HepG2 (cell line): Measurements from ENCODE around the gene AHCY. TPM values are rescaled to one million over a fixed set of nuclear protein-coding genes. Genes with fewer than 3 reads are reported as not detected.

Source experiments
- CREB1 ChIP-seq, 2 experiments: fragments of 450-650 bp in 1 of 2; IDR thresholded peaks; 2 replicates each; pipeline ENCODE4 v1.6.1; 2016 to 2017; ENCODE audit warnings: control low read depth in 1 of 2, mild to moderate bottlenecking in 1 of 2, missing compliant biosample characterization in 1 of 2, missing genetic modification characterization in 1 of 2
- FOXM1 ChIP-seq: sonication (generic); formaldehyde crosslinking; IDR thresholded peaks from 2 replicates; pipeline ENCODE4 v1.5.0; 2020; ENCODE audit warnings: missing genetic modification reagents
- GPN1 ChIP-seq: sonication (generic); formaldehyde crosslinking; IDR thresholded peaks from 2 replicates; pipeline ENCODE4 v1.5.1; 2020; ENCODE audit warnings: missing genetic modification reagents, borderline replicate concordance
- MAFG ChIP-seq: sonication (generic); formaldehyde crosslinking; IDR thresholded peaks from 2 replicates; pipeline ENCODE4 v1.5.1; 2020; ENCODE audit warnings: mild to moderate bottlenecking, missing genetic modification reagents
- MED13 ChIP-seq: sonication (generic); formaldehyde crosslinking; IDR thresholded peaks from 2 replicates; pipeline ENCODE4 v1.5.0; 2020; ENCODE audit warnings: missing genetic modification reagents
- MXI1 ChIP-seq: IDR thresholded peaks from 3 replicates; pipeline ENCODE4 v1.6.1; 2012; ENCODE audit warnings: low read depth, low read length, inconsistent platforms, borderline replicate concordance
- RBAK ChIP-seq: sonication (generic); formaldehyde crosslinking; IDR thresholded peaks from 2 replicates; pipeline ENCODE4 v1.5.1; 2020; ENCODE audit warnings: mild to moderate bottlenecking, missing genetic modification reagents
- RFX3 ChIP-seq: IDR thresholded peaks from 2 replicates; pipeline ENCODE4 v1.6.1; 2016; ENCODE audit warnings: missing biosample characterization, missing genetic modification reagents
- SNAPC2 ChIP-seq: sonication (generic); formaldehyde crosslinking; IDR thresholded peaks from 2 replicates; pipeline ENCODE4 v1.8.1; 2022; ENCODE audit warnings: mild to moderate bottlenecking, missing genetic modification reagents
- TMF1 ChIP-seq: sonication (generic); formaldehyde crosslinking; IDR thresholded peaks from 2 replicates; pipeline ENCODE4 v1.8.1; 2022; ENCODE audit warnings: low read depth, missing genetic modification reagents
- TOE1 ChIP-seq: sonication (generic); formaldehyde crosslinking; IDR thresholded peaks from 2 replicates; pipeline ENCODE4 v1.4.0; 2020; ENCODE audit warnings: mild to moderate bottlenecking, missing genetic modification reagents
- U2AF1 ChIP-seq: fragments of 200-400 bp; formaldehyde crosslinking; optimal IDR thresholded peaks from 2 replicates; pipeline ENCODE3; 2017; ENCODE audit warnings: mild to moderate bottlenecking, low read depth, low read length
- WIZ ChIP-seq: sonication (generic); formaldehyde crosslinking; IDR thresholded peaks from 2 replicates; pipeline ENCODE4 v1.5.1; 2020; ENCODE audit warnings: mild to moderate bottlenecking, missing genetic modification reagents
- ZFP36L1 ChIP-seq: sonication (generic); formaldehyde crosslinking; IDR thresholded peaks from 2 replicates; pipeline ENCODE4 v1.8.0; 2022; ENCODE audit warnings: mild to moderate bottlenecking, missing genetic modification reagents, moderate library complexity
- ZFP62 ChIP-seq: sonication (generic); formaldehyde crosslinking; IDR thresholded peaks from 2 replicates; pipeline ENCODE4 v1.4.0; 2020; ENCODE audit warnings: missing genetic modification reagents
- ZNF263 ChIP-seq: sonication (generic); formaldehyde crosslinking; IDR thresholded peaks from 2 replicates; pipeline ENCODE4 v1.4.0; 2020; ENCODE audit warnings: missing genetic modification reagents
- ZNF431 ChIP-seq: sonication (generic); formaldehyde crosslinking; IDR thresholded peaks from 2 replicates; pipeline ENCODE4 v1.9.0; 2022; ENCODE audit warnings: missing genetic modification reagents, low read depth, mild to moderate bottlenecking, borderline replicate concordance
- ZNF615 ChIP-seq: sonication (generic); formaldehyde crosslinking; IDR thresholded peaks from 2 replicates; pipeline ENCODE4 v1.5.0; 2020; ENCODE audit warnings: mild to moderate bottlenecking, missing genetic modification reagents, borderline replicate concordance
- ZNF737 ChIP-seq: sonication (generic); formaldehyde crosslinking; IDR thresholded peaks from 2 replicates; pipeline ENCODE4 v1.5.0; 2020; ENCODE audit warnings: missing genetic modification reagents, mild to moderate bottlenecking, borderline replicate concordance
- ZNF75D ChIP-seq: sonication (generic); formaldehyde crosslinking; IDR thresholded peaks from 2 replicates; pipeline ENCODE4 v1.8.1; 2023; ENCODE audit warnings: missing genetic modification reagents, mild to moderate bottlenecking, borderline replicate concordance
- ZNF768 ChIP-seq: sonication (generic); formaldehyde crosslinking; IDR thresholded peaks from 2 replicates; pipeline ENCODE4 v1.4.0; 2020; ENCODE audit warnings: missing genetic modification reagents
- polyA plus RNA-seq, 8 experiments: library from polyadenylated mRNA; depleted of rRNA in 3 of 8; stranded (reverse) in 7 of 8; unstranded in 1 of 8; fragments of >200 nt; fragmentation: Illumina TruSeq in 4 of 8; extraction: Trizol in 4 of 8; gene quantifications; 2 replicates each; pipeline versions ENCODE4 v1.2.1 to v1.2.3, GENCODE V29; 2011 to 2016; ENCODE audit warnings: low read depth in 4 of 8, missing spikeins in 1 of 8, mixed read lengths in 1 of 8; ENCODE audit not compliant: insufficient read depth in 1 of 8
- total RNA-seq, 5 experiments: library from RNA; depleted of rRNA; stranded (reverse); fragments of >200 nt; fragmentation: Illumina TruSeq; extraction: Trizol; gene quantifications; 2 replicates each; pipeline ENCODE4 v1.2.3, GENCODE V29; 2016; ENCODE audit warnings: low read depth in 1 of 5
- TF ChIP-seq, protein P1 (sequence below): sonication (generic); formaldehyde crosslinking; IDR thresholded peaks from 2 replicates; pipeline ENCODE4 v1.8.1; 2023; ENCODE audit warnings: mild to moderate bottlenecking, missing genetic modification reagents
- TF ChIP-seq, protein P2 (sequence below): sonication (generic); formaldehyde crosslinking; IDR thresholded peaks from 2 replicates; pipeline ENCODE4 v1.5.1; 2020; ENCODE audit warnings: missing genetic modification reagents, mild to moderate bottlenecking, borderline replicate concordance
- TF ChIP-seq, protein P3 (sequence below): sonication (generic); formaldehyde crosslinking; conservative IDR thresholded peaks from 2 replicates; pipeline ENCODE4 v1.5.0; 2020; ENCODE audit warnings: missing genetic modification reagents
- TF ChIP-seq, protein P4 (sequence below): IDR thresholded peaks from 2 replicates; pipeline ENCODE4 v1.6.1; 2016
- TF ChIP-seq, protein P5 (sequence below): sonication (generic); formaldehyde crosslinking; IDR thresholded peaks from 2 replicates; pipeline ENCODE4 v1.8.1; 2023; ENCODE audit warnings: missing genetic modification reagents, mild to moderate bottlenecking, borderline replicate concordance

The AHCY gene
- total and polyA plus RNA-seq, 2 of the 13 experiments (the other 11 are each of a cell fraction or from before 2014, with no cell fraction given): 407 to 419 TPM

DNA sequence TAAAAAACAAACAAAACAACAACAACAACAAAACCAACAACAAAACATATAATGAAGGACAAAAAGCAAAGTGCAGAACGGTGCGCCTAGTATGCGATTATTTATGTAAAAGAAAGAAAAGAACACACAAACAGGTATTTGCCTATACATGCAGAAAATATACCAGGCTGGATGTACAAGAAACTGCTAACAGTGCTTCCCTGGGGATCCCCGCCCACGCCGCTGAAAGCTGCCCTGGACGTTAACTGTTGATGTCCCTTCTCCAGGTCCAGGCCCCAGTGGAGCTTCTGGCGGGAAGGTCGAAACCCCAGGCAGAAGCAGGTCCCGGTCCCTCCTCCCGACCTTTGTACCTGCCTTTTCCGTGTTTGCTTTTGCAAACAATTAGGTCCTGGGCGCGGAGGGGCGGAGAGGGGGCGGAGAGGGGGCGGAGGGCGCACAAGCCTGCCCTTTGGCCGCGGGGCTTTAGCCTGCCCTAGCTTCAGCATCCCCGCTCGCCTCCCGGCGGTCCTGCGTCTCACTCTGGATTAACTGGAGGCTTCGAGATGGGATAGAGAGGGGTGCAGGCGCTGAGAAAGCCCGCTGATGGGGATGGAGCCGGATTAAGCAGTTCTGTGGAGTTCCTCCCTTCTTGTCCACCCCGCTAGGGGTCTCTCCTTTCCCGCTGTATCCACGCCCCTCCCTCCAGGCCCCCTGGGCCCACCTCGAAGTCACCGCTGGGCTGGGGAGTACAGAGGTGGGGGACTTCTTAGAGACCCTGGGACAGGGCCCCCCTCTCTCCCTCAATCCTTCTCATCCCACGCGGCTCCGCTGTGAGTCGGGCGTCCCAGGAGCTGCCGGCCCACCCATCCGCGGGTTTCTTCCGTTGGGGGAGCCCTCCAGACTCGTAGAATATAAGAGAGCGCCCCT lies 8.2 kb upstream of the AHCY start (continued):
- TF ChIP-seq FOXM1: no peak
- TF ChIP-seq U2AF1: no peak
- TF ChIP-seq, protein P1, sequence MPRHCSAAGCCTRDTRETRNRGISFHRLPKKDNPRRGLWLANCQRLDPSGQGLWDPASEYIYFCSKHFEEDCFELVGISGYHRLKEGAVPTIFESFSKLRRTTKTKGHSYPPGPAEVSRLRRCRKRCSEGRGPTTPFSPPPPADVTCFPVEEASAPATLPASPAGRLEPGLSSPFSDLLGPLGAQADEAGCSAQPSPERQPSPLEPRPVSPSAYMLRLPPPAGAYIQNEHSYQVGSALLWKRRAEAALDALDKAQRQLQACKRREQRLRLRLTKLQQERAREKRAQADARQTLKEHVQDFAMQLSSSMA (CRISPR knock-in tag): peak; percentile 70; the same call in 1 of the 2 replicates
- TF ChIP-seq, protein P2, sequence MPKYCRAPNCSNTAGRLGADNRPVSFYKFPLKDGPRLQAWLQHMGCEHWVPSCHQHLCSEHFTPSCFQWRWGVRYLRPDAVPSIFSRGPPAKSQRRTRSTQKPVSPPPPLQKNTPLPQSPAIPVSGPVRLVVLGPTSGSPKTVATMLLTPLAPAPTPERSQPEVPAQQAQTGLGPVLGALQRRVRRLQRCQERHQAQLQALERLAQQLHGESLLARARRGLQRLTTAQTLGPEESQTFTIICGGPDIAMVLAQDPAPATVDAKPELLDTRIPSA (CRISPR knock-in tag): no peak
- TF ChIP-seq TMF1 (CRISPR knock-in tag): no peak; the same call in 1 of the 2 replicates
- TF ChIP-seq CREB1 (IDR thresholded peaks at IDR 0.05): no peak
- TF ChIP-seq CREB1 (CRISPR knock-in tag; IDR thresholded peaks at IDR 0.05): no peak
- no peak for TF ChIP-seq GPN1
- no peak for TF ChIP-seq ZFP62 (CRISPR knock-in tag)
- no peak for TF ChIP-seq RFX3 (CRISPR knock-in tag)
- no peak; the same call in 1 of the 2 replicates for TF ChIP-seq ZNF768
- no peak for TF ChIP-seq ZNF75D
- TF ChIP-seq ZNF615 (CRISPR knock-in tag): no peak
- no peak for TF ChIP-seq RBAK
- TF ChIP-seq MED13: peak; percentile 83; the same call in 1 of the 2 replicates
- no peak for TF ChIP-seq ZNF737 (CRISPR knock-in tag)
- TF ChIP-seq, protein P3, sequence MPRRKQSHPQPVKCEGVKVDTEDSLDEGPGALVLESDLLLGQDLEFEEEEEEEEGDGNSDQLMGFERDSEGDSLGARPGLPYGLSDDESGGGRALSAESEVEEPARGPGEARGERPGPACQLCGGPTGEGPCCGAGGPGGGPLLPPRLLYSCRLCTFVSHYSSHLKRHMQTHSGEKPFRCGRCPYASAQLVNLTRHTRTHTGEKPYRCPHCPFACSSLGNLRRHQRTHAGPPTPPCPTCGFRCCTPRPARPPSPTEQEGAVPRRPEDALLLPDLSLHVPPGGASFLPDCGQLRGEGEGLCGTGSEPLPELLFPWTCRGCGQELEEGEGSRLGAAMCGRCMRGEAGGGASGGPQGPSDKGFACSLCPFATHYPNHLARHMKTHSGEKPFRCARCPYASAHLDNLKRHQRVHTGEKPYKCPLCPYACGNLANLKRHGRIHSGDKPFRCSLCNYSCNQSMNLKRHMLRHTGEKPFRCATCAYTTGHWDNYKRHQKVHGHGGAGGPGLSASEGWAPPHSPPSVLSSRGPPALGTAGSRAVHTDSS (CRISPR knock-in tag): no peak; the same call in 1 of the 2 replicates
- no peak for TF ChIP-seq MAFG
- TF ChIP-seq TOE1 (CRISPR knock-in tag): no peak
- no peak for TF ChIP-seq WIZ (CRISPR knock-in tag)
- TF ChIP-seq ZFP36L1: 0 out of 2 replicates have a peak, but pooled peaks have one; percentile 28
- TF ChIP-seq MXI1: peak; percentile 94; the same call in 2 of the 3 replicates
- 0 out of 2 replicates have a peak, but pooled peaks have one; percentile 55 for TF ChIP-seq SNAPC2
- TF ChIP-seq, protein P4, sequence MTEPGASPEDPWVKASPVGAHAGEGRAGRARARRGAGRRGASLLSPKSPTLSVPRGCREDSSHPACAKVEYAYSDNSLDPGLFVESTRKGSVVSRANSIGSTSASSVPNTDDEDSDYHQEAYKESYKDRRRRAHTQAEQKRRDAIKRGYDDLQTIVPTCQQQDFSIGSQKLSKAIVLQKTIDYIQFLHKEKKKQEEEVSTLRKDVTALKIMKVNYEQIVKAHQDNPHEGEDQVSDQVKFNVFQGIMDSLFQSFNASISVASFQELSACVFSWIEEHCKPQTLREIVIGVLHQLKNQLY (CRISPR knock-in tag): peak; percentile 82
- TF ChIP-seq, protein P5, sequence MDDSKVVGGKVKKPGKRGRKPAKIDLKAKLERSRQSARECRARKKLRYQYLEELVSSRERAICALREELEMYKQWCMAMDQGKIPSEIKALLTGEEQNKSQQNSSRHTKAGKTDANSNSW (CRISPR knock-in tag): no peak
- TF ChIP-seq ZNF431 (CRISPR knock-in tag): peak; percentile 84
- peak; percentile 67; the same call in 1 of the 2 replicates for TF ChIP-seq ZNF263
